K562 (cell line): Measurements from ENCODE around the gene IP6K2. TPM values are rescaled to one million over a fixed set of nuclear protein-coding genes. Genes with fewer than 3 reads are reported as not detected.

ENCODE experiments used
- BRCA1 ChIP-seq, 2 experiments: fragments of 450-650 bp in 1 of 2; sonication (generic) in 1 of 2; formaldehyde crosslinking in 1 of 2; IDR thresholded peaks; 2 replicates each; pipeline versions ENCODE4 v1.5.0 to v1.6.1; 2017 to 2020; ENCODE audit warnings: mild to moderate bottlenecking in 1 of 2, missing genetic modification reagents in 1 of 2
- CCNT2 ChIP-seq: IDR thresholded peaks from 2 replicates; pipeline ENCODE4 v1.6.1; 2011; ENCODE audit warnings: borderline replicate concordance, low read depth, mild to moderate bottlenecking, moderate library complexity, mixed read lengths, low read length; ENCODE audit not compliant: insufficient read length; ENCODE audit errors: extremely low read depth
- HDAC3 ChIP-seq: fragments of 450-650 bp; IDR thresholded peaks from 2 replicates; pipeline ENCODE4 v1.6.1; 2018; ENCODE audit warnings: borderline replicate concordance, mild to moderate bottlenecking, moderate library complexity; ENCODE audit not compliant: partially characterized antibody
- KDM4B ChIP-seq, 2 experiments: fragments of 450-650 bp in 1 of 2; sonication (generic) in 1 of 2; IDR thresholded peaks; 2 replicates each; pipeline ENCODE4 v1.6.1; 2016 to 2017; ENCODE audit warnings: borderline replicate concordance in 2 of 2, antibody characterized with exemption in 1 of 2, low read depth in 1 of 2, mild to moderate bottlenecking in 1 of 2
- NFYB ChIP-seq: IDR thresholded peaks from 2 replicates; pipeline ENCODE4 v1.6.1; 2011; ENCODE audit warnings: mild to moderate bottlenecking, moderate library complexity; ENCODE audit not compliant: insufficient read length; ENCODE audit errors: extremely low read depth
- SAFB2 ChIP-seq: fragments of 200-400 bp; formaldehyde crosslinking; IDR thresholded peaks from 2 replicates; pipeline ENCODE4 v1.6.1; 2018; ENCODE audit warnings: borderline replicate concordance, low read length, low read depth, moderate library complexity; ENCODE audit not compliant: severe bottlenecking
- ZBTB1 ChIP-seq: sonication (generic); formaldehyde crosslinking; IDR thresholded peaks from 2 replicates; pipeline ENCODE4 v1.8.1; 2023; ENCODE audit warnings: missing genetic modification reagents, low read depth, mild to moderate bottlenecking, borderline replicate concordance
- ZBTB17 ChIP-seq: fragments of 450-650 bp; formaldehyde crosslinking; IDR thresholded peaks from 2 replicates; pipeline ENCODE4 v1.4.0; 2020; ENCODE audit warnings: mild to moderate bottlenecking
- ZNF75A ChIP-seq: fragments of 450-650 bp; formaldehyde crosslinking; IDR thresholded peaks from 2 replicates; pipeline ENCODE4 v1.4.0; 2020; ENCODE audit warnings: mild to moderate bottlenecking
- polyA plus RNA-seq, 8 experiments: library from polyadenylated mRNA; depleted of rRNA in 4 of 8; stranded (reverse) in 5 of 8; unstranded in 3 of 8; fragments of >200 nt; fragmentation: Nextera tagmentation in 2 of 8; fragmentation: Illumina TruSeq in 1 of 8; extraction: Ambion mirVana in 2 of 8; extraction: Trizol in 1 of 8; gene quantifications; 2 replicates each; pipeline versions ENCODE4 v1.2.1 to v1.2.3, GENCODE V29; 2011 to 2014; ENCODE audit warnings: inconsistent platforms in 1 of 8, missing spikeins in 1 of 8
- total RNA-seq, 7 experiments: library from RNA; depleted of rRNA in 6 of 7; stranded (reverse); fragments of >200 nt in 6 of 7; fragmentation: Illumina TruSeq in 2 of 7; extraction: Trizol in 2 of 7; gene quantifications; 2 replicates each; pipeline versions ENCODE4 v1.2.1 to v1.2.3, GENCODE V29; 2011 to 2021; ENCODE audit warnings: low replicate concordance in 1 of 7
- TF ChIP-seq, protein P1 (sequence below): fragments of 150-350 bp; conservative IDR thresholded peaks from 2 replicates; pipeline ENCODE4 v1.6.1; 2014; ENCODE audit warnings: low read length
- TF ChIP-seq, protein P2 (sequence below): fragments of 450-650 bp; IDR thresholded peaks from 2 replicates; pipeline ENCODE4 v1.7.1; 2018; ENCODE audit warnings: mild to moderate bottlenecking, low read depth; ENCODE audit not compliant: partially characterized antibody
- TF ChIP-seq, protein P3 (sequence below): fragments of 450-650 bp; IDR thresholded peaks from one replicate; pipeline ENCODE4 v1.6.1; 2018; ENCODE audit warnings: mild to moderate bottlenecking, moderate library complexity; ENCODE audit not compliant: partially characterized antibody
- TF ChIP-seq, protein P4 (sequence below): IDR thresholded peaks from 2 replicates; pipeline ENCODE4 v1.6.1; 2011; ENCODE audit not compliant: insufficient read length; ENCODE audit errors: extremely low read depth
- TF ChIP-seq, protein P5 (sequence below): fragments of 250-450 bp; sonication (Bioruptor Pico); IDR thresholded peaks from 2 replicates; pipeline ENCODE4 v1.4.0; 2020; ENCODE audit warnings: mild to moderate bottlenecking

IP6K2 gene
- total and polyA plus RNA-seq, 9 of the 15 experiments (the other 6 are each of a cell fraction or from before 2014, with no cell fraction given) = 19.6 to 78.1 (median 48.0) TPM

DNA sequence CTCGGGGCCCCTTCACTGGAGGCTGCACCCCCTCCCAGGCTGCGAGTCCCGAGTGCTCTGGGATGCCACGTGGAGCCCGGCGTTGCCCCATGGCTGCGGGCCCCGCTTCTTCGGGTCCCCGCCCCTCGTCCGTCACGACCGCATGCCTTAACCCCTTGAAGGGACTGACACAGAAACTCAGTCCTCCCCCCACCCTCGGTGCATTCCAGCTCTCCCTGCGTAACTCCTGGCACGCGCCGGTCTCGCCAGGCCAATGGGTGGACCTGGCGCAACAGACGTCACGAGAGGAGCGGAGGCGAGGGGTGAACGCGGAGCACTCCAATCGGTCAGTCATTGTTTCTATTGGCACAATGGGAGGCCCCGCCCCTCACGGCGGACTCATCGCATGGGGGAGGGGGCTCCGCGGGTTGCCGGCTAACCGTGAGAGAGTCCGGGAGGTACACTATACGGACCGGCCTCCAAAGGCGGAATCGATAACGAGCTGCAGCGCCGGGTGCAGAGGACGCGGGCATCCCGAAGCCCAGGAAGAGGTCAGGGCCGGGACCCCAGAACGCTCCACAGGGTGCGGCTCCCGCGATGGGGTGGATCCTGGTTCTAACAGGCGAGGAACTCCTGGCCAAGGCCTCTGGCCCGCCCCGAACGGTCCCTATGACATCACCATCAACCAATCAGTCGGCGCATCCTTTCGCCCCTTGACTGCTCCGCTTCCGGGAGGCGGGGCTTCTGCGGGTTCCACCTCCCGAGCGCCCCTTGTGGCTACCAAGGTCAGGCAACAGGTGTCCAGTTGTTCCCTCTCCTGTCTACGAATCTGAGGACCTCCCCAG is 53.3 kb downstream of the IP6K2 start (continued):
- TF ChIP-seq ZNF75A (CRISPR knock-in tag) (no peak), SAFB2 (no peak), HDAC3 (no peak), CCNT2 (no peak), BRCA1 (IDR thresholded peaks at IDR 0.05) (no peak), BRCA1 (CRISPR knock-in tag; IDR thresholded peaks at IDR 0.05) (no peak), KDM4B (IDR thresholded peaks at IDR 0.05; ENCODE audit: borderline replicate concordance in 2 of 2, low read depth in 1 of 2) (no peak), ZBTB17 (CRISPR knock-in tag) (peak; percentile 22), NFYB (peak; percentile 58), ZBTB1 (CRISPR knock-in tag) (no peak)
- TF ChIP-seq, protein P1, sequence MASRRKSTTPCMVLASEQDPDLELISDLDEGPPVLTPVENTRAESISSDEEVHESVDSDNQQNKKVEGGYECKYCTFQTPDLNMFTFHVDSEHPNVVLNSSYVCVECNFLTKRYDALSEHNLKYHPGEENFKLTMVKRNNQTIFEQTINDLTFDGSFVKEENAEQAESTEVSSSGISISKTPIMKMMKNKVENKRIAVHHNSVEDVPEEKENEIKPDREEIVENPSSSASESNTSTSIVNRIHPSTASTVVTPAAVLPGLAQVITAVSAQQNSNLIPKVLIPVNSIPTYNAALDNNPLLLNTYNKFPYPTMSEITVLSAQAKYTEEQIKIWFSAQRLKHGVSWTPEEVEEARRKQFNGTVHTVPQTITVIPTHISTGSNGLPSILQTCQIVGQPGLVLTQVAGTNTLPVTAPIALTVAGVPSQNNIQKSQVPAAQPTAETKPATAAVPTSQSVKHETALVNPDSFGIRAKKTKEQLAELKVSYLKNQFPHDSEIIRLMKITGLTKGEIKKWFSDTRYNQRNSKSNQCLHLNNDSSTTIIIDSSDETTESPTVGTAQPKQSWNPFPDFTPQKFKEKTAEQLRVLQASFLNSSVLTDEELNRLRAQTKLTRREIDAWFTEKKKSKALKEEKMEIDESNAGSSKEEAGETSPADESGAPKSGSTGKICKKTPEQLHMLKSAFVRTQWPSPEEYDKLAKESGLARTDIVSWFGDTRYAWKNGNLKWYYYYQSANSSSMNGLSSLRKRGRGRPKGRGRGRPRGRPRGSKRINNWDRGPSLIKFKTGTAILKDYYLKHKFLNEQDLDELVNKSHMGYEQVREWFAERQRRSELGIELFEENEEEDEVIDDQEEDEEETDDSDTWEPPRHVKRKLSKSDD = no peak
- TF ChIP-seq, protein P2, sequence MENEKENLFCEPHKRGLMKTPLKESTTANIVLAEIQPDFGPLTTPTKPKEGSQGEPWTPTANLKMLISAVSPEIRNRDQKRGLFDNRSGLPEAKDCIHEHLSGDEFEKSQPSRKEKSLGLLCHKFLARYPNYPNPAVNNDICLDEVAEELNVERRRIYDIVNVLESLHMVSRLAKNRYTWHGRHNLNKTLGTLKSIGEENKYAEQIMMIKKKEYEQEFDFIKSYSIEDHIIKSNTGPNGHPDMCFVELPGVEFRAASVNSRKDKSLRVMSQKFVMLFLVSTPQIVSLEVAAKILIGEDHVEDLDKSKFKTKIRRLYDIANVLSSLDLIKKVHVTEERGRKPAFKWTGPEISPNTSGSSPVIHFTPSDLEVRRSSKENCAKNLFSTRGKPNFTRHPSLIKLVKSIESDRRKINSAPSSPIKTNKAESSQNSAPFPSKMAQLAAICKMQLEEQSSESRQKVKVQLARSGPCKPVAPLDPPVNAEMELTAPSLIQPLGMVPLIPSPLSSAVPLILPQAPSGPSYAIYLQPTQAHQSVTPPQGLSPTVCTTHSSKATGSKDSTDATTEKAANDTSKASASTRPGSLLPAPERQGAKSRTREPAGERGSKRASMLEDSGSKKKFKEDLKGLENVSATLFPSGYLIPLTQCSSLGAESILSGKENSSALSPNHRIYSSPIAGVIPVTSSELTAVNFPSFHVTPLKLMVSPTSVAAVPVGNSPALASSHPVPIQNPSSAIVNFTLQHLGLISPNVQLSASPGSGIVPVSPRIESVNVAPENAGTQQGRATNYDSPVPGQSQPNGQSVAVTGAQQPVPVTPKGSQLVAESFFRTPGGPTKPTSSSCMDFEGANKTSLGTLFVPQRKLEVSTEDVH = peak; percentile 69
- TF ChIP-seq, protein P3, sequence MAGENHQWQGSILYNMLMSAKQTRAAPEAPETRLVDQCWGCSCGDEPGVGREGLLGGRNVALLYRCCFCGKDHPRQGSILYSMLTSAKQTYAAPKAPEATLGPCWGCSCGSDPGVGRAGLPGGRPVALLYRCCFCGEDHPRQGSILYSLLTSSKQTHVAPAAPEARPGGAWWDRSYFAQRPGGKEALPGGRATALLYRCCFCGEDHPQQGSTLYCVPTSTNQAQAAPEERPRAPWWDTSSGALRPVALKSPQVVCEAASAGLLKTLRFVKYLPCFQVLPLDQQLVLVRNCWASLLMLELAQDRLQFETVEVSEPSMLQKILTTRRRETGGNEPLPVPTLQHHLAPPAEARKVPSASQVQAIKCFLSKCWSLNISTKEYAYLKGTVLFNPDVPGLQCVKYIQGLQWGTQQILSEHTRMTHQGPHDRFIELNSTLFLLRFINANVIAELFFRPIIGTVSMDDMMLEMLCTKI = no peak
- TF ChIP-seq, protein P4, sequence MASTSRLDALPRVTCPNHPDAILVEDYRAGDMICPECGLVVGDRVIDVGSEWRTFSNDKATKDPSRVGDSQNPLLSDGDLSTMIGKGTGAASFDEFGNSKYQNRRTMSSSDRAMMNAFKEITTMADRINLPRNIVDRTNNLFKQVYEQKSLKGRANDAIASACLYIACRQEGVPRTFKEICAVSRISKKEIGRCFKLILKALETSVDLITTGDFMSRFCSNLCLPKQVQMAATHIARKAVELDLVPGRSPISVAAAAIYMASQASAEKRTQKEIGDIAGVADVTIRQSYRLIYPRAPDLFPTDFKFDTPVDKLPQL = no peak
- TF ChIP-seq, protein P5, sequence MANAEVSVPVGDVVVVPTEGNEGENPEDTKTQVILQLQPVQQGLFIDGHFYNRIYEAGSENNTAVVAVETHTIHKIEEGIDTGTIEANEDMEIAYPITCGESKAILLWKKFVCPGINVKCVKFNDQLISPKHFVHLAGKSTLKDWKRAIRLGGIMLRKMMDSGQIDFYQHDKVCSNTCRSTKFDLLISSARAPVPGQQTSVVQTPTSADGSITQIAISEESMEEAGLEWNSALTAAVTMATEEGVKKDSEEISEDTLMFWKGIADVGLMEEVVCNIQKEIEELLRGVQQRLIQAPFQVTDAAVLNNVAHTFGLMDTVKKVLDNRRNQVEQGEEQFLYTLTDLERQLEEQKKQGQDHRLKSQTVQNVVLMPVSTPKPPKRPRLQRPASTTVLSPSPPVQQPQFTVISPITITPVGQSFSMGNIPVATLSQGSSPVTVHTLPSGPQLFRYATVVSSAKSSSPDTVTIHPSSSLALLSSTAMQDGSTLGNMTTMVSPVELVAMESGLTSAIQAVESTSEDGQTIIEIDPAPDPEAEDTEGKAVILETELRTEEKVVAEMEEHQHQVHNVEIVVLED (CRISPR knock-in tag) = no peak
